Loucy (cell line): ENCODE data around the gene NRP1.

Source experiments
- CTCF ChIP-seq: fragments of 200-600 bp; sonication (generic); conservative IDR thresholded peaks from 2 replicates; pipeline ENCODE4 v1.5.1; 2014; ENCODE audit warnings: mild to moderate bottlenecking, antibody characterized with exemption, low read length
- EZH2phosphoT487 ChIP-seq: fragments of 200-600 bp; IDR thresholded peaks from 2 replicates; pipeline ENCODE4 v1.6.1; 2018; ENCODE audit warnings: antibody characterized with exemption, mild to moderate bottlenecking, moderate library complexity, borderline replicate concordance

DNA sequence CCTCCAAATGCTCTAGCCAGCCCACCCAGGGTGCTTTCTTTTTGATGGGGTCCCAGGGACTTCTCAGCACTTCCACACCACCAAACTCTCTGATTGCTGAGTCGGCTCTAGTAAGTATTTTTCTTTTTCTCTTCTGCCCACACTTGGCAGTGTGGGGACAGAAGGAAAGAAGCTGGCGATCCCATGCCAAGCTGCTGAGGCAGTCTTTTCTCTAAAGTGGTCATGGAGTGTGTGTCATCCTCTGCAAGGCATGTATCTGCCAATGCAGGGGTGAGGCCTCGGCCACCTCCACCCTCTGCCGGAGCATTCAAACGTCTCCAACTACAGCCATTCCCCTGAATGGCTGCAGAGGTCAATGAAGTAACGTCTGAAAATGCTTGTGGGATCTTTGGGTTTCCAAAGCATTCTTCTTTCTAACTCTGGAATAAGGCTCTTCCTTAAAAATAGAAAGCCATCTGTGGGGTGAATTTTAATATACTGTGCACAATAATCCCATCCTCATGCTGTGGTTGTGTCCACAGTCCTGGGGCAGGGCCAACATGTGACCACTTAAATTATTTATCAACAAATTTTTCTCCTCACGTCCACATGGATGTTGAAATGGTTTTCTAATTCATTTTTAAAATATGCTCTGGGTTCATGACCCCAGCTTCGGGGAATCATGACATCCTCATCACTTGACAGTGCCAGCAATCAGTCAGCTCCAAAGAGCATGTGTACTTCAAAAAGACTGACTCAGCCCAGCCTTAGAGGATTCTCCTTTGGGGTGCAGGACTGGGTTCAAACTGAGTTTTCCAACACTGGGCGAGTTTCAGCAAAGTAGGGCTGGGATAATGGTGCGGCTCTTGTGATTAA lies 205.1 kb downstream of the NRP1 start:
- no peak for TF ChIP-seq CTCF
- TF ChIP-seq EZH2phosphoT487, result no peak
